Activated CD4-positive, alpha-beta T cell treated with anti-CD3 and anti-CD28 coated beads, Interleukin-2, amount 50 U/mL, for 24 hours (primary cell): ENCODE measurements around the gene SOX1.

Experiments used
- DNase-seq, 2 donors: peaks; one replicate each; pipeline ENCODE4 v3.0.0-alpha.2; 2020; ENCODE audit warnings: low read depth in 1 of 2, low spot score in 1 of 2

SOX1 gene

GRCh38 chr13:112067116-112067741 lies at the start of gene SOX1:
Gene SOX1, plus strand, starts transcription at chr13:112067149. Its CDS starts 510 bp downstream, at chr13:112067659.
- DNase-seq: no peak

- DNase-seq: no peak
Measured at GRCh38 chr13:112024577-112024976, 42.4 kb upstream of the SOX1 start.

GRCh38 chr13:112027250-112027649 lies 39.7 kb upstream of the SOX1 start:
- no peak for DNase-seq

GRCh38 chr13:112028481-112028880 lies 38.5 kb upstream of the SOX1 start:
- DNase-seq: no peak

- DNase-seq: no peak
Measured at GRCh38 chr13:112029143-112029542, 37.8 kb upstream of the SOX1 start.

GRCh38 chr13:112032186-112032993 lies 34.6 kb upstream of the SOX1 start:
- DNase-seq: no peak

GRCh38 chr13:112034231-112034630 lies 32.7 kb upstream of the SOX1 start:
- DNase-seq: no peak

- DNase-seq: no peak
Measured at GRCh38 chr13:112034846-112035245, 32.1 kb upstream of the SOX1 start.

- no peak for DNase-seq
Measured at GRCh38 chr13:112042496-112042895, 24.5 kb upstream of the SOX1 start.

GRCh38 chr13:112052213-112052612 lies 14.7 kb upstream of the SOX1 start:
- DNase-seq: no peak

GRCh38 chr13:112053167-112053743 lies 13.7 kb upstream of the SOX1 start:
- no peak for DNase-seq

GRCh38 chr13:112053744-112054615 lies 13.0 kb upstream of the SOX1 start:
- DNase-seq: no peak

GRCh38 chr13:112054616-112055015 lies 12.3 kb upstream of the SOX1 start:
- no peak for DNase-seq

- DNase-seq: no peak
Measured at GRCh38 chr13:112055036-112055914, 11.7 kb upstream of the SOX1 start.

GRCh38 chr13:112055915-112056269 lies 11.1 kb upstream of the SOX1 start:
- no peak for DNase-seq

GRCh38 chr13:112056284-112056727 lies 10.6 kb upstream of the SOX1 start:
- no peak for DNase-seq

GRCh38 chr13:112056739-112057438 lies 10.1 kb upstream of the SOX1 start:
- DNase-seq: no peak

- DNase-seq: no peak
Measured at GRCh38 chr13:112057439-112057735, 9.6 kb upstream of the SOX1 start.

GRCh38 chr13:112057736-112058518 lies 9.0 kb upstream of the SOX1 start:
- DNase-seq: no peak
